Amniotic epithelial cell (primary cell): ENCODE results near the gene LRRC8E.
"Not testable (repeated sequence)": the region's sequence is repeated elsewhere in the genome, so short reads cannot be mapped to it uniquely, and the experiment has no call there.

Source experiments
- DNase-seq: peaks from one replicate; pipeline ENCODE4 v3.0.0-alpha.2; 2010; ENCODE audit warnings: low read depth

The LRRC8E gene

GRCh38 chr19:7855426-7856108 is 32.7 kb upstream of the LRRC8E start:
- no peak for DNase-seq

DNA sequence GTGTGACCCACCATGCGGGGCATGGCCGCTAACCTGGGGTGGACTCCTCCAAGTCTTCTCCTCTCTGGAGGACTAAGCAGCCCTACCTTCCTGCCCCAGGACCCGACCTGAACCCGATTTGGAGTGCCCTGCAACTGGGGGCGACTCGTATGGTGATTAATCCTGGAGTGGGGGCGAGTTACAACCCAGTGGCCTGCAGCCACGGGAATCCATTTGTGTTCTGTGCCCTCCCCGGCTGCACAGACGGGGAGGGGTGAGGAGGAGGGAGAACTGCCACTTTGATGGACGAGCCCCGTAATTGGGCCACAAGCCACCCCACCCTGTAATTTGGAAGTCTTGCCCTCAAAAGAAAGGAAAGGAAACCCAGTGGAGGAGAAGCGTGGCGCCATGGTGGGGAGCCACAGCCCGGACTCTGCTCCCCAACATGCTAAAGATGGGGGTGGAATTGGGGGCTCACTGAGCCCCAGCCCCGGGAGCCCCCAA is 32.2 kb upstream of the LRRC8E start:
- no peak for DNase-seq

- no peak for DNase-seq
Measured at GRCh38 chr19:7856679-7857663, 31.3 kb upstream of the LRRC8E start.

- no peak for DNase-seq
Measured at GRCh38 chr19:7857727-7858108, 30.6 kb upstream of the LRRC8E start.

- no peak for DNase-seq
Measured at GRCh38 chr19:7858109-7858770, 30.1 kb upstream of the LRRC8E start.

DNA sequence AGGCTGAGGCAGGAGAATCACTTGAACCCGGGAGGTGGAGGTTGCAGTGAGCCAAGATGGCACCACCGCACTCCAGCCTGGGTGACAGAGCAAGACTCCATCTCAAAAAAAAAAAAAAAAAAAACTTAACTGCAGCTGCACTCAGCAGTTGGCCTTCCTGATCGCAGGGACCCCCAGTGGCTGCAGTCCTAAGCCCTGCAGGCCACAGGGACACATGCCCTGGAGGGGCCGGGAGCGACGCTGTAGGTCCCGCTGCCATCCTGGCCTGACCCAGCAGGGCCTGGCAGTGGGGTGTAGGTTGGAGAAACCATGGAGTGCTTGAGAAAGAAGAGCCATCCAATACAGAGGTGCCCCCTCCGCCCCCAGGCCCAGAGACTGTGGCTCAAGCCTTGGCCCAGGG is 29.2 kb upstream of the LRRC8E start:
- not testable (repeated sequence) for DNase-seq

- no peak for DNase-seq
Measured at GRCh38 chr19:7859831-7860713, 28.2 kb upstream of the LRRC8E start.

DNA sequence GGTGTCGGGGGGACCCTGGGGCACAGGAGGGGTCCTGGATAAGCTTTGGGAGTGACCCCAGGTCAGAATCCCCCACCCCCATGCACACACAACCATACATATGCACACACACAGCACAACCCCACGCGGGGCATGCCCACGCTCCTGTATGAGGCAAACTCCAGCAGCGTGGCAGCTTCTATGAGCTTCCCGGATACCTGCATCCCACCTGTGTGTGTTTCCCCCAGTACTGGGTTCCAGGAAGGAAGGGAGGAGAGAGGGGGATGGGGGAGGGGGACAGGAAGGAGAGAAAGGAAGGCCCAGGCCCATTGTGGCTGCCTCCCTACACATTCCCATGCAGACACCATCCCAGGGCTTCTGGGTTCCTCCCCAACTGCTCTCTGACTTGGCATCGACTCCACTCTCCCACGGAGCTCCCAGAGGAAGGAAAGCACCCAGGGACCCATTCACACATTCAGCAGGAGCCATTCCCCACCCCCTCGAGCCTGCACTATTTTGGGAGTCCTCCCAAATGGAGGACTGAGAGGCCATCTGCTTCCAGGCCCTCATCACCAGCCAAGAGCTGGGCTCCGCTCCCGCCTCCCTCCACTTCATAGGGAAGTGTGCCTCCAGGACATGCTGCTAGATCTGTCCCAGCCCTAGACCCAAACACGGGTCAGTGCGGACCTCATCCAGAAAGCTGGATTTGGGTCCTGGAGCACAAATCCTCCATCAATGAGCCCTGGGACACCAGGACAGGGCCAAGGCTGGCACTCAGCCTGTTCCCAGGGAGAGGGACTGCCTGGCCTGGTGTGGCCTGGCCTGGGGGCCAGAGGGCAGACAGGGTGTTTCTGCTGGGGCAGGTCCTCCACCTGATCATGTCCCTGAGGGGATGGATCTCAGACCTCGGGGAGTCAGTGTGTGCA is 27.3 kb upstream of the LRRC8E start:
- no peak for DNase-seq

DNA sequence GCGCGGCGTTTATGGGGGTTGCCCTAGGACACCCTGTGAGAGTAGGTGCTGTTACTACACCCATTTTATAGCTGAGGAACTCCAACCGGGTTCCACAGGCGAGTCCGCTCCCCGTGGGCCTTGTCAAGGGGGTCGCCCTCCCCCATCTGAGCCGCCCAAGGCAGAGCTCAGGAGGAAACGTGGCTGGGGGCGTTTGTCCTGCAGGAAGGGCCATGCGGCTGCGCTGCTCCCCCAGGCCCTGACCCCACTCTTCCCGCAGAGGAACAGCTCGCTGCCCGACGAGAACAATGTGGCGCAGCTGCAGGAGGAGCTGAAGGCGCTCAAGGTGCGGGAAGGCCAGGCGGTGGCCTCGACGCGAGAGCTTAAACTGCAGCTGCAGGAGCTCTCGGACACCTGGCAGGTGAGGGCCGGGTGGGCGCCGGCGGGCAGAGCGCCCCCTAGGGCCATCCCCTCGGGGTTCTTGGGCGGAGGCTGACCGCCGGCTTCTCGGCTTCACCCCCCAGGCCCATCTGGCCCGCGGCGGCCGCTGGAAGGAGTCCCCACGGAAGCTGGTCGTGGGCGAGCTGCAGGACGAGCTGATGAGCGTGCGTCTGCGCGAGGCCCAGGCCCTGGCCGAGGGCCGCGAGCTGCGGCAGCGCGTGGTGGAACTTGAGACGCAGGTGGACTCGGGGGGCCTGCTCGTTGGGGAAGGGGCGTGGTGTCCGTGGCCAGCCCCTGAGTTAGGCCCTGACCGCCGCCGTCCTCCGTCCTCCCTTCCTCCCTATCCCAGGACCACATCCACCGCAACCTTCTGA is 26.5 kb upstream of the LRRC8E start:
- no peak for DNase-seq

DNA sequence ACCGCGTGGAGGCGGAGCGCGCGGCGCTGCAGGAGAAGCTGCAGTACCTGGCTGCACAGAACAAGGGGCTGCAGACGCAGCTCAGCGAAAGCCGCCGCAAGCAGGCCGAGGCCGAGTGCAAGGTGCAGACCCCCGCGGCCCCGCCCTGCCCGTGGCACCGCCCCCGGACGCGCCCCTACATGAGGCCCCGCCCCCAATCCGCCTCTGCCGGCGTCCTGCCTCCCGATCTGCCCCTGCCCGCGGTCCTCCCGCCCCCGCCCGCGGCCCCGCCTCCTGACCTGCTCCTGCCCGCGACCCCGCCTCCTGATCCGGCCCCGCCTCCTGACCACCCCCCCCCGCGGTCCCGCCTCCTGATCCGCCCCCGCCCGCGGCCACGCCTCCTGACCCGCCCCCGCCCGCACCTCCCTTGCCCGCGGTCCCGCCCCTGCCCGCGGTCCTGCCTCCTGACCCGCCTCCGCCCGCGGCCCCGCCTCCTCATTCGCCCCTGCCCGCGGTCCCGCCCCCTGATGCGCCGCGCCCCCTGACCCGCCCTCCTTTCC is 25.8 kb upstream of the LRRC8E start:
- DNase-seq, result peak; percentile 53

GRCh38 chr19:7863157-7863970 is 24.9 kb upstream of the LRRC8E start:
- no peak for DNase-seq

DNA sequence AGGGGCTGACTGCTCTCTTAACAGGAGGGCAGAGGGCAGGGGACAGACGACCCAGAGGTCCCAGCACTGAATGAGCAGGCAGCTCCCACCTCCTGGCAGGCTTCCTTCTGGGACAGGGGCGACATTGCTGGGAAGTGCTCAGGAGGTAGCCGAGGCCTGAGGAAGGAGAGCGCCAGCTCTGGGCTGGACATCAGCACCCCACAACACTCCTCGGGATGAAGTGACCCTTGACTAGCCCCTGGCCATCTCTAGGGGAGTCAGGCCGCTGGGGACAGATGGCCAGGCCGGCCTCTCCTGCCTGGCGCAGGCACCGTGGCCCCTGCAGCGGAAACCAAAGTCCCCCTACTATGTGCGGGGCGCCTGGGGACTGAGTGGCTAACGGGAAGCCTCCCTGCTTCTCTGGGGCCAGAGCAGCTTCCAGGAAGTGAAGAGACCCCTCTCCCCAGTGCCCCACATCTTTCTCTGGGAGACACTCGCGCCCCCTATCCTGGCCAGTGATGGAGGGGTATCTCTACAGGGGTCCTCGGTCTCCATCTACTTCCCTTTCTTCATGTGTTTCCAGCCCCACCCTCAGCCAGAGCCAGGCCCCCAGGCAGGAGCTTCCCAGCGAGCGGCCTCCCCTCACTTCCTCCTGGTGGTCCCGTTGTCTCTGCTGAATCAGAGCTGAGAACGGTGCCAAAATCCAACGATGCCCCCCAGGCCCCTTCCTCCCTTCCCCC is 24.2 kb upstream of the LRRC8E start:
- DNase-seq, result no peak

DNA sequence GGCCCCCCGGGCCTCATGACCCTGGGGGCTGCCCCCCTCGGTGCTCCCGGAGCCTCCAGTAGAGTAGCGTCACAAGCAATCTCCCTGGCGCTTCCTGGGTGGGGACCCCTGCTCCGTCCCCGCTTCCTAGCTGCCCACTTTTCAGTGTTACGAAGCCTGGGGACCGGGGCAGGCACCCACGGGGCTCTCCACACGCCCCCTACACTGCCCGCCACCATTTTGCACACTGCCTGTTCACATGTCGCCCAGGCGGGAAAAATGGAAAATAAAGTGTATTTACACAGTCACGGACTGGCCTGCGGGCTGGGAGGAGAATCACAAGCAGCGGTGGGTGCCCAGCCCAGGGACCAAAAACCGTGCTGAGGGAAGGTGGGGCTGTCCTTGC is 23.6 kb upstream of the LRRC8E start:
- DNase-seq, result no peak

DNA sequence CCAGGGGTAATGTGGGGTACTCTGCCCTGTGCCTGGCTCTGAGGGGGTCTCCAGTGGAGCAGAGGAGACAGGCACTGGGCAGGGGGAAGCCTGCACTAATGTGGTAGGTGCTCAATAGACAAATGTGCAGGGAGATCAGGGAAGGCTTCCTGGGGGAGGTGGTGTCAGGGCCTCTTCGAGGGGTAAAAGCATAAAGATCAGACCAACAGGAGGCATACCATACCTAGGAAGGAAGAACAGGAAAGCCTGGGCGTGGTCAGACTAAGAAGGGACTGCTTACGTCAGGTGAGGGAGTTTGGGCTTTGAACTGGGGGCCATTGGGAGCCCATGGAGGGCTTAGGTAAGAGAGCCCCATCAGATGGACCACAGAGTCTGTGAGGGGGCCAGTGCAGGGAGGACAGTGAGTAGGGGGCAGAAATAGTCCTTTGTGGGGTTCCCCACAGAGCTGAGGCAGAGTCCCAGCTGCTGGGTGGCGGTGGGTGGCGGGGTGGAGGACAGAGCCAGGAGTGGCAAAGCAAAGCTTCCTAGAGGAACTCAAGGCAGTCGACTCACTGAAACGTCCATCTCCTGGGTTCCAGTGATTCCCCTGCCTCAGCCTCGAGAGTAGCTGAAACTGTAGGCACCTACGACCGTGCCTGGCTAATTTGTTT is 22.9 kb upstream of the LRRC8E start:
- no peak for DNase-seq

DNA sequence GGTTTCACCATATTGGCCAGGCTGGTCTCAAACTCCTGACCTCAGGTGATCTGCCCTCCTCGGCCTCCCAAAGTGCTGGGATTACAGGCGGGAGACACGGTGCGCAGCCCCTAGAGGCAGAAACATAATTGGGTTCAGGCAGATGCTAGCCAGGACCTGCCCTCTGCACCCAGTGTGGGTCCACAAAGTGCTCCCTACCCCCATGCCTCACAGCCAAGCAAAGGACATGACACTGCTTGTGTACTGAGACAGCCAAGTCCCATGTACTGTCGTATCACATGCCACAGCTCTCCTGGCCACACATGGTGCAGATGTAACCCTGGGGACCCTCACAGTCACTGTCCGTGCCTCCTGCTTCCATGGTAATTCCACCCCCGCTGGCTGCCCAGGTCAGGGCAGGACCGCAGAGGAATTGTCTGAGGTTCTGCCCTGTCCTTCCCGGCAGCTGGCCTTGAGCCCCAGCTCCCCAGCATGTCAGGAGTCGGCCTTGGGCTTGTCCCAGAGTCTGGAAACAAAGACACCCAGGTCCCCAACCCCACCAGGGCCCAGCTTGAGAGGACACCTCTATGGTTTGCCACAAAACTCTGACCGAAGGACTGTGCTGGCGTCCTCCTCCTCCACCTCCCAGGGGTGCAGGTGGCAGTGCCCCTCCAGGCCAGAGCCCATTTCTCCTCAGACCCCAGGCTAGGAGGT is 21.8 kb upstream of the LRRC8E start:
- DNase-seq, result no peak

DNA sequence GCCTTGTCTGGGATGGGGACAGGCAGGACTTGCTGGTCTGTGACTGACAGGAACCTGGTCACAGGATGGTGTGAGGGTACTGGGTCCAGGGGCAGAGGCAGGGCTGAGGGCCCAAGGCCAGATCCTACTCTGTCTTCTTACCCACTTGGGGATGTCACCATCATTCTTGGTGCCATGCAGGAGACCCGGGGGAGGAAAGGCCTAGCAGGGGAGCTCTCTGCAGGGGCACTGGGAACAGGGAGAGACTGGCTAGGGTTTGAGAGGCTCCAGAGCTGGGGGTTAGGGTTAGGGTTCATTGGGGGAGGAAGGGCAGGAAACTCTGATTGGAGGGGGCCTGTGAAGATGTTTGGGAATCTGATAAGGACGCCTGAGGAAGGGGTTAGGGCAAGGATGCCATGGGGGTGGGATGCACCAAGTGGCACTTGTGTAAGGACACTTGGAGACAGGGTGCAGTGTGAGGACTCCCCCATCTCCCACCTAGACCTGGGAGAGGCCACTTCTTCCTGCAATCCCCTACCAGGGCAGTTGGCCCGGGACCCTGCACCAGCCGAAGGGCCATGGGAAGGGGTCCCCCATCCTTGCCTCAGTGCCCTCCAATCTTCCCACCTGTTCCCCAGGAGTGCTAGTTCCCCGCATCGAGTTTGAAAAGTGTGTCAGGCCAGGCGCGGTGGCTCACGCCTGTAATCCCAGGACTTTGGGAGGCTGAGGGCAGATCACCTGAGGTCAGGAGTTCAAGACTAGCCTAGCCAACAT is 21.0 kb upstream of the LRRC8E start:
- DNase-seq, result no peak
